NCI-H1417 treated with DMSO at 0.1 percent for 48 hours (cell line): ENCODE data around the gene BEAN1.
"Not testable (repeated sequence)": the region's sequence is repeated elsewhere in the genome, so short reads cannot be mapped to it uniquely, and the experiment has no call there.

Source experiments
- DNase-seq: peaks from one replicate; lab custom pipeline; 2025; lab: John Stamatoyannopoulos, UW

The BEAN1 gene

DNA sequence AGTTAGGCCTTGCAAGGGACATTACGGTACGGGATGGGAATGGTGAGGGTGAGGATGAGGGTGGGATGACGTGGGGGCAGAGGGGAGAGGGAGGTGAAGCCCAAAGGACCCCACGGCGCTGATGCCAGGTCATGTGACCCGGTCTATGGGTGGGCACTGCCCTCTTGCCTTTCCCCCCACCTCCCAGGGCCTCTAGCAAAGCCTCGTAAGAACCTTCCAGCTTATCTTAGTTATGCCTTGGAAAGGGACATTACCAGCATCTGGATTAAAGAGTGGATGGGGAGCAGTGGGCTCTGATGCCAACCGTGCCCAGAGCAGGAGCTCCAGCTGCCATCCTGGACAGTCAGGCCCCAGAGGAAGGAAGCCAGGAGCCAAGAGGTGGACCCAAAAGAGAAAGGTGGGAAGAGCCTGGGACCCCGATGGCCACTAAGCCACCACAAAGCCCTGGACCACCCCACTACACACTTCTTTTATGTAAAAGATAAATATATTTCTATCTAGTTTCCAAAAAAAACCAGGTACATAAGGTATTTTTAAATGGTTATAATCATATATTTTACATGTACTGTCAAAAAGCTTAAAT, 81.9 kb downstream of the BEAN1 start:
- DNase-seq = no peak

- no peak for DNase-seq
Measured at GRCh38 chr16:66509576-66509975, 82.5 kb downstream of the BEAN1 start.

DNA sequence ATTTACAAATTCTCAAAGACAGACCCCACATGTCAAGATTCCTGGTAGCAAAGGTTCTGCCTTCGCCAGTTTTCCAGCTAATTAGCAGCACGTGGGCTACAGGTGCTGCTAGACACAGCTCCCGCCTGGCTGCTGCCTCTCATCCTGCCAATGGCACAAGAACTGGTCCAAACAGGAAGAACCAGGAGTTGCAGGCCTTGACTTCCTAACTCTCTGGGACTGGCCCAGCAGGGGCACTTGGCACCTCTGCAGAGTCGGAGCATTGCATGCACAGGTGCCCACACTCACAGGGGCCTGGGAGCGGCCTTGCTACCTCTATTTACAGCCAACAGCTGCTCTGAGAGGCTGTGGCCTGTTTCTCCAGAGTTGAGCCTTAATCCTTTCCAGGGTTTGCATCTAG, 83.2 kb downstream of the BEAN1 start:
- no peak for DNase-seq

DNA sequence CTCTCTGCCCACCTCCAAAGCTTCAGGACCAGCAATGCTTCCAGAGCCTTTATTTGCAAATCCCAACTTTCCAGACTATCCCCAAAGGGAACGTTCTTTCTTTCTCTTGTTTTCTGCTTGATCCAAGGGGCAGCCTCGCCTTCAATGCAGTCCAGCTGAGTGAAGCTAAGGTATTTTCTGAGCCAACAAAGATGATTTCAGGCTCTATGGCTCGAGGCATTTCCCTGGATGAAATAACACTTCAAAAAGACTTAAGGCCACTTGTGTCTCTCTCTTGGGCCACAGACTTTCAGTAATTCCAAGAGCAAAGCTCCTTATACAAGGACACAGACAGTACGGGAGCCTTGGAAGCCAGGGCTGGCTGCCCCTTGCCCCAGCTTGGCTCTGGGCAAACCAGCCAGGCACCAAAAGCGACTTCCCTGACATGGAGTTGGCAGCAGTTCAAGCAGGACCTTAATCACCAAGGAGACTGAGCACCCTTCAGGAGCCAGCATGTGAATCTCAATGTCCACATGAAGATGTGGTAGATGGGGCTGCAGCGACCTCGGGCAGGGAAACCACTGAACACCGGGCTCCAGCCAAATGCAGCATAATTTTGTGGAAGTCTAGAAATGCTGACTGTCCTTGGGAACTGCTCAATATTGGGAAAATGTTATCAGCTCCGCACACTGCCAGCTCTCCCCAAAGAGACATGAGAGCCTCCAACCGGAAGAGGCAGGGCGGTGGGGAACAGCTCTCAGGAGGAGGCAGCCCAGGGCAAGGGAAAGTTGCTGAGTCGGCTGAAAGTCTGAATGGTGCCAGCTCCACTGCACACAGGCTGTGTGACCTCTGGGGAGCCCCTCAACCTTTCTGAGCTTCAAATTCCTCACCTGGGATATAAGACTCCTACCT, 83.9 kb downstream of the BEAN1 start:
- no peak for DNase-seq

DNA sequence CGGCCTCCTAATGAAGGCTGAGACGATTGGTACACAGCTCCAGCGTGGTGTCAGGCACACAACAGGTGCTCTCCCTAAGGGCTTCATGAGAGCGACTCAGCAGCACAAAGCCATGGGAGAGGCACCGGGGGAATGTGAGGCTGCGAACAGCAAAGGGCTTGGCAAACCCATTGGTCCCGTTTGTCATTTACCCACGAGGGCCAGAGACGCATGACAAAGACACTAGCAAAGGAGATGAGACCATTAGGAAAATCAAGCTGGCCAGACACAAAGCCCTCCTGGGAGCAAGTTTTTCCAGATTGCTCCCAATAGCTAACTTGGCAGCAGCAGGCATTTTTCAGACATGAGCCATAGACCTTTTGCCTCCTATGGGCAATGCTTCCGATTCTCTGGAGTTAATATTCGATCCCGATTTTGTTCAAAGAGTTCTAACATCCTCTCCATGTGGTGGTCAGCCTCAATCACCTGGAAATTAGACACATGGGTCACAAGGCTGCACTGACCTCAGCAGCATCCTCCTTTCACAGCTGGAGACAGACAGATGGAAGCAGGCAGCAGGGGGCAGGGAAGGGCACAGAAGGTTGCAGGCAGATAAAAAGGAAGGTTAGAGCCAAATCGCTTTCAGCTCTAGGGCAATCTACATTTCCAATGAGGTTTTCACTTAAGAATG, 84.6 kb downstream of the BEAN1 start:
- no peak for DNase-seq

- DNase-seq = no peak
Measured at GRCh38 chr16:66512272-66513110, 85.4 kb downstream of the BEAN1 start.

DNA sequence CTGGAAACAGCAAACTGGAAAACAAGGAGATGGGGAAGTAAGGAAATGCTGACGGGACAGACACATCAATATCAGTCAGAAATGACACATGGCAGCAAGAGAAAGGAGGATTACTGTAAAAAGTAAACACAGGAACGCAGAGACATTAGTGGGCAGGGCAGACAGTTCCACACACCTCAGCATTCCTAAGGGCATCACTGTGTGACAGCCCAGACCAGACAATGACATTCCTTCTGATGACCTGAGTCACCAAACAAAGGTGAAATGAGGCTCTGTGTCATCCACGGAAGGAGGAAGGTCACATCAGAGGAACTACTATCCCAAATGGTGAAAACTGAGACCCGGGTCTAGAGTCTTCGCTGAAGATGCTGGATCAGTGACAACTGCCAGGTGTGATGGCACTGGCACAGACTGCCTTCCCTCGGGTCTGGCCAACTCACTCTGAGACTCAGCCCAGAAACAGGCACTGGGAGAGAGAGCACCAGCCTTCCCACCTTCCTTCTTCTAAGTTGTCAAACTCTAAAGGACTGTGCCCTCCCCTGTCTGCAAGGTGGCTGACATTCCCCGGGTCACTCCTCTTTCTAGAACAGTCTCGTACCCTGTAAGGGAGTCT, 86.1 kb downstream of the BEAN1 start:
- no peak for DNase-seq

DNA sequence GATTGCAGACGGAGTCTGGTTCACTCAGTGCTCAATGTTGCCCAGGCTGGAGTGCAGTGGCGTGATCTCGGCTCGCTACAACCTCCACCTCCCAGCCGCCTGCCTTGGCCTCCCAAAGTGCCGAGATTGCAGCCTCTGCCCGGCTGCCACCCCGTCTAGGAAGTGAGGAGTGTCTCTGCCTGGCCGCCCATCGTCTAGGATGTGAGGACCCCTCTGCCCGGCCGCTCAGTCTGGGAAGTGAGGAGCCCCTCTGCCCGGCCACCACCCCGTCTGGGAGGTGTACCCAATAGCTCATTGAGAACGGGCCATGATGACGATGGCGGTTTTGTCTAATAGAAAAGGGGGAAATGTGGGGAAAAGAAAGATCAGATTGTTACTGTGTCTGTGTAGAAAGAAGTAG, 87.3 kb downstream of the BEAN1 start:
- not testable (repeated sequence) for DNase-seq

DNA sequence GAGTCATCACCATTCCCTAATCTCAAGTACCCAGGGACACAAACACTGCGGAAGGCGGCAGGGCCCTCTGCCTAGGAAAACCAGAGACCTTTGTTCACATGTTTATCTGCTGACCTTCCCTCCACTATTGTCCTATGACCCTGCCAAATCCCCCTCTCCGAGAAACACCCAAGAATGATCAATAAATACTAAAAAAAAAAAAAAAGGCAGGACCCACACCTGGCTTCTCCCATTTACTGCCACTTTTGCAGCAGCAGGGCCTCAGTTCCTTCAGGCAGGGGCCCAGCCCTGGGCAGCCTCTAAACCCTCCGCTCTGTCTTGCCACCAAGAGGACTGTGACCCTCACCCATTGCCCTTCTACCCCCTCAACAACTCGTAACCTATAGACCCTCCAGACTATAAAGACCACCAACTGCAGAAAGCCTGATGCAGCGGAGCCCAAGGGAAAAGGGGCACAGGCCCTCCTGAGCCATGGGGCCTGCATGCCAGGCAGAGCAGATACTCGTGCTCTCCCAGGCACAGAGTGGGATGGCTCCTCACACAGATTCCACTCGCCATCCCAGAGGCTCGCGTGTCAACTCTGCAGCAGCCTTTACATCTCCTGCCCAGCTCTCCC, 88.0 kb downstream of the BEAN1 start:
- DNase-seq = not testable (repeated sequence)

GRCh38 chr16:66515596-66516508, 88.8 kb downstream of the BEAN1 start:
- no peak for DNase-seq

DNA sequence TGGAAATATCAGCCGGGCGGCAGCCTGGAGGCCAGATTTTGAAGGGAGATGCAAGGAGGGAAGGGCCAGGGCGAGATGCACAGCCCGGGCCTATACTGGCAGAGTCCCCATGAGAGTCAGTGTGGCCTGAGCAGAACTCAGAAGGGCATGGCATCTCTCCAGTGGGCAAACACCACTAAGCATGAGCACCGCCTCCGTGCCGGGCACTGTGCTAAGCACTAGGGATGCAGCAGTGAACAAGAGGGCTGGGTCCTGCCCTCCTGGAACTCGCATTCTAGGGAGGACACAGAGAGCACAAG, 89.4 kb downstream of the BEAN1 start:
- no peak for DNase-seq

DNA sequence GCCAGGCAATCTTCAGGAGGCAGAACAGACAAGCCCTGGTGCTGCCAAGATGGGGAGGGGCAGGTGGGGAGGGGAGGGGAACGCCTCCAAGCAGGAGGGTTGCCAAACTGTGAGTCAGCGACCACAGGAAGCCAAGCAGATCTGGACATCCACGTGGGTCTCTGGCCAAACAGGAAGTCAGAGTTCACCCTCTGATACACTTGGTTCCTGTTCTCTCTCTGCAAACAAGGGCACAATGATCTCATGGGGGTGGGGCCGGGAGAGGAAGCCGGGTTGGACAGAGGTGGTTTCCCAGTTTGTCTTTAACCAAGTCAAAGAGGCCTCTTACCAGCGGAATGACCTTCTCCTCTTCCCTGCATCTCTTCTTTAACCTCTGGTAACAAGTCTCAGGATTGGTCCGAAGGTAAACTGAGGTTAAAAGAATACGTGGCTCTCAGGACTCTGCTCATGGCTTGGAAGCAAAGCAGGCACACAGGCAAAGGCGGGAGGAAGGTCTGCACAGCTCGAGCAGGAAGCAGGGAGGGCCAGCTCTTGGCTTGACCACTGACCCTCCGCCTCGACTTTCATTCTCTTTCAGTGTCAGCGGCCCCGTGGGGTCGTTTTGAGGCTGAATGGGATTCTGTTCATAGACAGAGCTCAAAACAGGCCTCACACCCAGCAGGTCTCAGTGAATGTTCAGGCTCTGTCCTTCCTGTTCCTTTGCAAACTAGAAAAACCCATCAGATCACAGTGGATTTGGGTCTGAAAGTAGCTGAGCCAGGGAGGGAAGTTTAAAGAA, 89.9 kb downstream of the BEAN1 start:
- DNase-seq = no peak

GRCh38 chr16:66517586-66518263, 90.6 kb downstream of the BEAN1 start:
- no peak for DNase-seq

DNA sequence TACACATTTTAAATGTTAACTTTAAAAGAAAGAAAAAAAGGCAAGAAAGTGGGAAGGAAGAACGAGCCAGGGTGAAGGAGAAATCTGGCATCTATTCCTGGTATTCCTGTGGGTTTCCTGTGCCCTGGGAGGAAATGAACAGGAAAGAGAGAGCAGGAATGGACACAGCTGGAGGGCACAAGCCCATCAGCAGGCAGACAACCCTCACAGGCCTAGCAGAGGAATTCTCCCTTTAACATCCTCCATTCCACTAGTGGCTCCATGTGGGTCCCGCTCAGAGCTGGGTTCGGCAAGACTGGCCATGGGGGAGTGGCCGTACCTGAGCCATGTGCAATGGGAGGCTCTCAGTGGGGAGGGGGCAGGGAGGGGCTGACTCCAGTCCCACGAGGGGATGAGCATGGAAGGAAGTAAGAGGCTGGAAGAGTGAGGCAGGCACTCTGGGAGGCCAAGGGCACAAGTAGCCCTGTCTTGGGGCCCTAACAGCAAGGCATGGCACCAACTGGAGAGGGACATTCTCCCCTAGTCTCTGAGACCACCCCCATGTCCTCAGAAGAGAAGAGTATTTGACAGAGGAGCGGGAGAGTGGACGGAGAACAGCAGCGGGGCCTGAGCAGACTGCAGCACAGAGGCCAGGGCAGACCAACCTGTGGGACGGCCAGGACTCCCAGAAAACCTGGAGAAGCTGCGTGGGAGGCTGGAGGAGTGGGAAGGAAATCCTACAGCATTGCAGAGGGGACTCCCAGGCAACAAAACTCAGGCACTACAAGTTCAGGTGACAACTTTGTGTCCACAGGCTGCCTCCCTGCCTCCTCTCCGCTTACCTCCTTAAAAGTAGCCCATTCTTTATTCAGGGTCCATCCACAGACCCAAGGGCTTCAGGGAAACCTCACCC, 92.6 kb downstream of the BEAN1 start:
- DNase-seq = no peak

DNA sequence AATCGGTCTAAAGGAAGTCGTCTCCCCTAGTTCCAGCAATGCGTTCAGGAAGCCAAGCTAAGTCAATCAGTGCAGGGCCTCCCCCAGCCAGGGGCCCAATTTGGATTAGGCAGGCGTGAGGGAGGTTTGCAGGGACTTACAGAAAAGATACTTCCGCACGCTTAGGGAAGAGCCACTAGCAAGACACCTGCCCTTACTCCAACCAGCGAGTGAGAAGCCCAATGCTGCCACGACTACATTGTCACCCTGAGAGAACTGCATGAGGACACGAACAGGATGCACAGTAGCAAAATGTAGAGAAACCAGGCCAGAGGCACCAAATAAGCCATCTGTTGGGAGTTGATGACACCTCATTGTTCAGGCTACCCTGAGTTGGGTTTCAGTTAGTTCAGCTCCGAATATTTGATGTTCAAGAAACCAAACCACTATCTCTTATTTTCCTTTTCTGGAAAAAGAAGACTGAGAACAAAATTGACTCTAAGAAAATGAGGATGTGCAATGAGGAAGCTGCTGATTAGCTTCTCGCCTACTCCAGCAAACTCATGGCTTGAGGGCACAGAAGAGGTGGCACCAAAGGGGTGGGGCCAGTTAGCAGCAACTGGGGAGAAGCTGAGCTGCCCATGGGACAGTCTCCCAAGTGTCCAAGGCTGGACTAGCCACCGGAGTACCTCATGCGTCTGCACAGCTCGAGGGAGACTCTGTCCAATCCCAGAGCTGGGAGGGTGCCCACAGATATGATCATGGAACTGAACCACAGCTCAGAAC, 93.5 kb downstream of the BEAN1 start:
- DNase-seq = no peak

DNA sequence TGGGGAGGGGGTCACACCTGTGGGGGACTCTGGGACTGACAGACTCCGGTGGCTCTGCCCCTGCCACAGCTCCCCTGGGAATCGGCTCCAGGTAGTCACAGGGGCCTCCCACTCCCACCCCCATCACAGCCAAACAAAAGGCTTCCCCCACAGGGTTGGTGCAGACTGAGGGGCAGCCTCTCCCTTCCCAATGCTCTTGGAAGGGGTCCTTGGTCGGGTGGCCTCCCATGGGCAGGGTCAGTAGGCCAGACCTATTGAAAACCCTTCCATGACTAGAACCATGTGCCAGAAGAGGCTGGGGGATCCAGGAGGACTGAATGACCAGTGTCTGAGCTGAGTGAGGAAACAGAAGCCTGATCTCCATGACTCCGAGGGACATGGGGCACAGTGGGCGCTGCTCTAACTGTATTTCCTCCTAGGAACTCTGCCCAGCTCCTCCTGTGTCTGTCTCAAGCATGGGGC, 94.2 kb downstream of the BEAN1 start:
- DNase-seq = no peak
